GM19467 (cell line): ENCODE measurements around the gene PRKAR2B.
"Not testable (repeated sequence)": the region's sequence is repeated elsewhere in the genome, so short reads cannot be mapped to it uniquely, and the experiment has no call there.

Experiments used
- ATAC-seq: cut with Tn5 transposase; IDR thresholded peaks from one replicate; pipeline ENCODE4 v1.9.1; 2021; ENCODE audit warnings: mild to moderate bottlenecking, moderate library complexity; ENCODE audit not compliant: unreplicated experiment

The PRKAR2B gene

GRCh38 chr7:107115114-107115513, 70.6 kb downstream of the PRKAR2B start:
- ATAC-seq = no peak

DNA sequence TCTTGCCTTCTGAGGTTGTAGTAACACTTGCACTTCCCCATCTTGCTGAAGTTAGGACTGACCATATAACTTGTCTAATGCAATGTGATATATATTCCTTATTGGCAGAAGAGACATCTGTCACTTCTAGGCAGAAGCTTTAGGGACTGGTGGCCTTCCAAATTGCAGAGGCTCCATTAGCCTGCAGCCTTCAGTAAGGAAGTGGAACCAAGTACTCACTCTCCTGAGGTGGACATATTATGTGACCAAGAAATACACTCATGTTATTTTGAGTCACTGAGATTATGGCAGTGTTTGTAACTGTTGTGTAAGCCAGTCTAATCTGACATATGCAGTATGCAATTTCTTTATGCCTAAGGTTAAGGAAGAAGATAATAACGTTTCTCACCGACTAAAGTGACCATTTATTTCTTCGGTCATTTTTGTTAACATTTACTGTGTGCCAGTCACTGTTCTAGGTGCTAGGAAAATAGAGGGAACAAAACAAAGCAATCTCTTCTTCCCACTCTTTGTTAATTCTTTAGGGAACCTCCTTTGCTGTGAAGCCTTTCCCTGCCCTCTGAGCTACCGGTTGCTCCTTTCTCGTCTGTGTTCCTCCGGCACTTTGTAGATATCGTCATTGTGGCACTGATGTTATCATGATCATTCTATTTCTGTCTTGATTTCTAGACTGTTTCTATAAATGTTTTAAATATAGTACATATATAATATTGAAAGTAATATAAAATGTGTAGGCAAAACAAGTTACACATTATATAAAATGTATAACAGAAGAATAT, 71.4 kb downstream of the PRKAR2B start:
- ATAC-seq = no peak

- no peak for ATAC-seq
Measured at GRCh38 chr7:107118109-107118900, 73.8 kb downstream of the PRKAR2B start.

- ATAC-seq = no peak
Measured at GRCh38 chr7:107119376-107120105, 75.0 kb downstream of the PRKAR2B start.

GRCh38 chr7:107122486-107122911, 78.0 kb downstream of the PRKAR2B start:
- no peak for ATAC-seq

DNA sequence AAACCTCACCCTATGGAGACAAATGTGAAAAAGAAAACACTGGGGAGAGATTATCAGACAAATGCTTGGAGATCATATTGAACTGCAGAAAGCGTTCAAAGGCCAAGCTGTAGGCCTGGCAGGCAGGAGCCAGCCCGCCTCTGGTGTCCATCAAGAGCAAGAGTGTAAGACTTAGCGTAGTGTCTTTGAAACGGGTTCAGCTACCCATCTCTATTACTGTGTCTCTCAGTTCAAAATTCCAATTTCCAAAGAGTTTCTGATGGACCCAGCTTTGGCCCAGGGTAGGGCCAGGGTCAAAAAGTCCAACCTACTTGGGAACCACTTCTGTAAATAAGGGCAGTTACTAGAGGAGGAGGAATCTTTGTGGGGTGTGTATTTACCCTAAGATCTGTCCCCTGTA, 78.9 kb downstream of the PRKAR2B start:
- no peak for ATAC-seq

GRCh38 chr7:107125475-107125874, 81.0 kb downstream of the PRKAR2B start:
- no peak for ATAC-seq

DNA sequence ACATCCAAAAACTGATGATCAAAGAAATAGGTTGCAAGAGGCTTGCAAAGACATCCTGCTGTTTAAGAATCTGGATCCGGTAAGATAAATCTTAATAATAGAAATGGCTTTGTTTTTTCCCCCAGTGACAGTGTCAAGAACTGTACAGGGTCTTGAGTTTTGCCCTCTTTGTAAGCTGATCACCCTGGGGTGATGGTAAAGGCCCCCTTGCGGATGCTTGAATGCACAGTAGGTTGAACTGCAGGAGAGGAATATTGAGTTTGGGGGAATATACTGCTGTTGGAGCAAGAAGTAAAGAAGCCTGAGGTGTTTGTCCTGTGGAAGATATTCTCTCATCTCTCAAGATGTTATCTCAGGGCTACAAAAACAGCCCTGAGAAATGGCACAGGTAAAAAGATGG, 83.7 kb downstream of the PRKAR2B start:
- no peak for ATAC-seq

GRCh38 chr7:107128748-107129147, 84.2 kb downstream of the PRKAR2B start:
- ATAC-seq = no peak

DNA sequence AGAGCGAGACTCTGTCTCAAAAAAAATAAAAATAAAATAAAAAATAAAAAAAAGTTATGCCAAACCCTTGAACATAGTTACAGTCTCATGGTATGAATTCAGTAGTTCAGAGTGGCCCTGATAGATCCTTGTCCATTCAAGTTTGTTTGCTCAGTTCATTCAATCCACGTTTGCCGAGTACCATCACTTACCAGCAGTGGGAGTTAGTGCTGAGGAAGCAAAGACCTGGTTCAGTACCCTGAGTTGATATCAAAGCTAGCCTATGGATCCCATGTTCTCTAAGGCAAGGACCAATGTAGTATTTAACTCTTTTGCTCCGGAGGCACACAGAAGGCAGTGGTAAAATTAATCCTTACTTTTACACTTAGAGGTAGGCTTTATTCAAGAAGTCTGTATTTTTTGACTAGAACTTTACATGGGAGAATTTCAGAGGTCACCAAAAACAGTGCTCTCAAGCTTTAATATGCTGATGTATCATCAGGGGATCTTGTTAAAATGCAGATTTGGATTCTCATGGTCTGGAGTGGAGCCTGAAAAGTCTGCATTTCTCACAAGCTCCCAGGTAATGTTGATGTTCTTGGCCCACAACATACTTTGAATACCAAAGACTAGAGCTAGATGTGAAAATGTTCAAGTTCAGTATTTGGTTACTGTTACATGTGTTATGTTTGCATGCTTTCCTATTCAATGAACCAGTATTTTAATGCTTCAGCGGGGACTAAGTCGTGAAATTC, 86.1 kb downstream of the PRKAR2B start:
- no peak for ATAC-seq

DNA sequence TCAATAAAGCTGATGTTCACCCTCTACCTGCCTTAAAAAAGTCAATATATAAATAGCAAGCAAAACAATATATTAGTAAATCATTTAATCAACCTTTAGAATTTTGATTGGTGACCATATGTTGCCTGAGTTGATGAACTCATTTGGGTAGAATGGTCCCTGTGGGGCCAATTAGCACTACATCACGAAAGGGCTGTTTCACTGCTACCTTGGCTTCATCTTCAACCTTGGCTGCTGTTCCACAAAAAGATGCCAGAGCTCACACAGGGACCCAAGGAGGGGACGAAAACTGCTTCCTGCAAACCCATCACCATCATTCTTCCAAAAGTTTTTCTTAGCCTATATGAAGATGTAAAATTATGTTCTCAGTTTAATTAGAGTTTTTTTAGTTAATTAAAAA, 88.9 kb downstream of the PRKAR2B start:
- no peak for ATAC-seq

DNA sequence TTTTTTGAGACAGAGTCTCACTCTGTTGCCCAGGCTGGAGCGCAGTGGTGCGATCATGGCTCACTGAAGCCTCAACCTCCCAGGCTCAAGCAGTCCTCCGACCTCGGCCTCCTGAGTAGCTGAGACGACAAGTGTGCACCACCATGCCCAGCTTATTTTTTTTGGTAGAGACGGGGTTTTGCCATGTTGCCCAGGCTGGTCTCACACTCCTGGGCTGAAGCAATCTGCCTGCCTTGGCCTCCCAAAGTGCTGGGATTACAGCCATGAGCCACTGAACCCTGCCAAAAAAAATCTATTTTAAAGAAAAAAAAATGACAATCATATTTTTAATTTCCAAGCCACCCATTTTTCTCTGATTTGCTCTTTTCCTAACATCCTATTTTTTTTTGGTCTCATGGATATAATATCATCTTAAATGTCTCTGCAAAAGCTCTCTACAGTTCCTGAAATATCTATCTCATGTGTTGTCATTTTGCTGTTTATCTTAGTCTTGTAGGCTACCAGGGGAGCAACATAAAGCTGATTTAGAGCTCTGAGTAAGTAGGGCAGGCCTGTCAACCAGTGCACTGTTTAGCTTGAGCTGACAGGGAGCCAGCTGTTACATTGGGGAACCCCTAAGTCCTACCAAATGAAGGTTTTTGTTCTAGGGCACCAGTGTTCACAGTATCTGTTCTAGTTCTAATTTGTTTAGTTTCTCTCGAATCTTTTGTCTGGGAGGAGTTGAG, 94.4 kb downstream of the PRKAR2B start:
- ATAC-seq = no peak

- ATAC-seq = not testable (repeated sequence)
Measured at GRCh38 chr7:107143875-107144274, 99.4 kb downstream of the PRKAR2B start.

- ATAC-seq = no peak
Measured at GRCh38 chr7:107145067-107145838, 100.7 kb downstream of the PRKAR2B start.

DNA sequence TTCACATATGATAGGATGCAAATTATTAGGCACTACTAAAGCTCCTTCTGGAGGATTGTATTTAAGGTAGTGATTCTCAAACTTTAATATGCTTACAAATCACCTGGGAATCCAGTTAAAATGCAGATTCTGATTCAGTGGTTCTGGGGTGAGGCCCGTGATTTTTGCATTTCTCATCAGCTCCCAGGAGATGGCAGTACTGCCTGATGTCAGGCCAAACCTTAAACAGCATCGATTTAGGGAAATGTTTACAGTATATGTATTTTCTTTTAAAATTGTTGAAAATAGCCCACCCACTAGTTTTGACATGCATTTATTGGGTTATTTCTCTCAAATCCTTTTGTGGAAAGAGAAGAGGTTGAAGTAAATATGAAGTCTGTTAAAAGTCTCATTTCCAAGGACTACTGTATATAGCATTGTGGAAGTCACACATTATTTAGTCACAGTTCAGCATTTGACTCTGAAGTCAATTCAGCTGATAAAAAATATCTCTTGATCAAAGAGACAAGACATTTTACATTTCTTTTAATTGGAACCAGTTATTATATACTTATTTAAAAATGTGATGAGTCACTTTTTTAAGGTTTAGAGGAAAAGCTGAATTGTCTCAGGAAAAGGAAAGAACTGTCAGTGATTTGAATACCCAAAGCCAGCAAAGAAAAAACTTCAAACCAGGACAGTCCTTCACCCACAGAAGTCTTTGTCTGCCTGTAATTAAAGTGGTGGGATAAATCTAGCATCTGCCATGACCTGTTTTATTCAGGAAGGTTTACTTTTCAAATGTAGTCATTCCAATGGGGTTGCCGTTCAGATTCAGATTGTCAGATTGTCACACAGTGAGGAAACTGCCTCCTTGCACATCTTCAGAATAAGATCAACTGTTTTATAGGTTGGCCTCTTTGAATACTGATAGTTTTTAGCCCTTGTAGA, 103.2 kb downstream of the PRKAR2B start:
- ATAC-seq = peak; percentile 56

DNA sequence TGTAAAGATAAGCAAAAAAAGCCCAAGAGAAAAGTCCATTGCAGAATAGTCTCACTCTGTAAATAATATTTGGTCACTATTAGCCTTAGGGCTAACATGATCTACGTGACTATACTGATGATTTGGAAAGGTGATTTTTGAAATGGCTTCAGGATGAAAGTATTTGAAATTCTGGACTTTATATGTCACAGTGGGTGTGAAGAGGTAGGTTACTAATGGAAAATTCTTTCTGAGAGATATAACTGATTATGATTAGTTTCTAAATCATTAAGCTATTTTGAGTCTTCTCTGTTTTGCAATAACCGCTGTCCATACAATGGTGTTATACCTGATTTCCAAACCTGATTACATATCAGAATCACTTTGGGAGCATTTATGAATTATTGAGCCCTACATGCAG, 104.2 kb downstream of the PRKAR2B start:
- ATAC-seq = no peak

DNA sequence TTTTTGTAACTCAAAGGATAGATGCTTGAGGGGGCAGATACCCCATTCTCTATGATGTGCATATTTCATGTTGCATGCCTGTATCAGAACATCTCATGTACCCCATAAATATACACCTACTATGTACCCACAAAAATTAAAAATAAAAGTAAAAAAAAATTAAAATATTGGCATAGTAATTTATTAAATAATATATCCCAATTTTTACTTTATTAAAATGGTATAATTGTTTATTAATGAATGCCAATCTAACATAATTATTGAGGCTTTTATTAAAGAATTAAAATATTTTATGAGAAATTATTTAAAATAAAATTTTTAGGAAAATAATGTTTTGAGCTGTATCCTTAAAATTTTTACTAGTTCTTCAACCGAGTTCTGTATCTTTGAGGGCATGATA, 105.4 kb downstream of the PRKAR2B start:
- ATAC-seq = no peak

- no peak for ATAC-seq
Measured at GRCh38 chr7:107150375-107151073, 106.0 kb downstream of the PRKAR2B start.
